HEK293 (cell line): ENCODE results near the gene GPR107.

ENCODE experiments used
- CTCF ChIP-seq: fragments of 450-650 bp; formaldehyde crosslinking; IDR thresholded peaks from 2 replicates; pipeline ENCODE4 v1.5.1; 2016; ENCODE audit warnings: missing biosample characterization, missing genetic modification characterization
- HOXD13 ChIP-seq: sonication (generic); formaldehyde crosslinking; IDR thresholded peaks from 2 replicates; pipeline ENCODE4 v1.8.0; 2022; ENCODE audit warnings: missing genetic modification reagents, borderline replicate concordance
- PRDM10 ChIP-seq: fragments of 450-650 bp; formaldehyde crosslinking; IDR thresholded peaks from 2 replicates; pipeline ENCODE4 v1.5.1; 2016; ENCODE audit warnings: missing biosample characterization, missing genetic modification characterization
- TCF7L2 ChIP-seq: IDR thresholded peaks from 2 replicates; pipeline ENCODE4 v1.6.1; 2011; ENCODE audit warnings: low read depth, mild to moderate bottlenecking, inconsistent platforms, low read length, moderate library complexity, borderline replicate concordance
- ZBTB11 ChIP-seq: fragments of 450-650 bp; formaldehyde crosslinking; conservative IDR thresholded peaks from 2 replicates; pipeline ENCODE4 v1.5.1; 2016; ENCODE audit warnings: low read depth, missing biosample characterization, missing genetic modification characterization
- ZBTB6 ChIP-seq: fragments of 450-650 bp; formaldehyde crosslinking; IDR thresholded peaks from 2 replicates; pipeline ENCODE4 v1.5.1; 2017; ENCODE audit warnings: missing biosample characterization, missing genetic modification characterization
- ZFP69B ChIP-seq: fragments of 450-650 bp; formaldehyde crosslinking; IDR thresholded peaks from 2 replicates; pipeline ENCODE4 v1.5.1; 2016; ENCODE audit warnings: missing biosample characterization, missing genetic modification characterization
- ZNF133 ChIP-seq: fragments of 450-650 bp; formaldehyde crosslinking; IDR thresholded peaks from 2 replicates; pipeline ENCODE4 v1.5.1; 2016; ENCODE audit warnings: missing biosample characterization, missing genetic modification characterization
- ZNF239 ChIP-seq: fragments of 450-650 bp; formaldehyde crosslinking; IDR thresholded peaks from 2 replicates; pipeline ENCODE4 v1.5.1; 2016; ENCODE audit warnings: missing biosample characterization, missing genetic modification characterization
- ZNF529 ChIP-seq: fragments of 450-650 bp; formaldehyde crosslinking; IDR thresholded peaks from 2 replicates; pipeline ENCODE4 v1.5.1; 2017; ENCODE audit warnings: missing genetic modification characterization, missing biosample characterization; ENCODE audit not compliant: insufficient replicate concordance
- ZNF704 ChIP-seq: fragments of 450-650 bp; formaldehyde crosslinking; IDR thresholded peaks from 2 replicates; pipeline ENCODE4 v1.5.1; 2016; ENCODE audit warnings: missing biosample characterization, missing genetic modification characterization

GRCh38 chr9:130174025-130174424, 120.3 kb downstream of the GPR107 start:
- TF ChIP-seq CTCF (tag by site-specific recombination) = no peak
- no peak for TF ChIP-seq ZBTB6 (tag by site-specific recombination)
- no peak for TF ChIP-seq ZNF239 (tag by site-specific recombination)
- no peak for TF ChIP-seq ZNF133
- no peak for TF ChIP-seq ZBTB11
- TF ChIP-seq HOXD13 (CRISPR knock-in tag) = no peak
- TF ChIP-seq ZNF704 = no peak
- TF ChIP-seq ZFP69B = no peak
- no peak for TF ChIP-seq TCF7L2
- TF ChIP-seq PRDM10 = no peak
- no peak for TF ChIP-seq ZNF529 (tag by site-specific recombination)
